Activated T-cell treated with anti-CD3 and anti-CD28 coated beads, Interleukin-2, amount 50 U/mL, for 24 hours (primary cell): ENCODE measurements around the gene ENO3.

Experiments used
- DNase-seq: peaks from one replicate; pipeline ENCODE4 v3.0.0-alpha.2; 2020
- H3K27ac Mint-ChIP-seq: 2 replicates; pipeline ENCODE4 v1.8.0; 2020; ENCODE audit warnings: mild to moderate bottlenecking, mixed read lengths
- H3K27me3 Mint-ChIP-seq: 2 replicates; pipeline ENCODE4 v1.8.0; 2020; ENCODE audit warnings: mixed read lengths
- H3K36me3 Mint-ChIP-seq: 2 replicates; pipeline ENCODE4 v1.8.0; 2020; ENCODE audit warnings: low read depth, mixed read lengths
- H3K4me1 Mint-ChIP-seq: 2 replicates; pipeline ENCODE4 v1.8.0; 2020; ENCODE audit warnings: low read depth, mixed read lengths
- H3K4me3 Mint-ChIP-seq: 2 replicates; pipeline ENCODE4 v1.8.0; 2020; ENCODE audit warnings: mild to moderate bottlenecking, moderate library complexity, mixed read lengths
- H3K9me3 Mint-ChIP-seq: 2 replicates; pipeline ENCODE4 v1.8.0; 2020; ENCODE audit warnings: mixed read lengths

ENO3 gene

DNA sequence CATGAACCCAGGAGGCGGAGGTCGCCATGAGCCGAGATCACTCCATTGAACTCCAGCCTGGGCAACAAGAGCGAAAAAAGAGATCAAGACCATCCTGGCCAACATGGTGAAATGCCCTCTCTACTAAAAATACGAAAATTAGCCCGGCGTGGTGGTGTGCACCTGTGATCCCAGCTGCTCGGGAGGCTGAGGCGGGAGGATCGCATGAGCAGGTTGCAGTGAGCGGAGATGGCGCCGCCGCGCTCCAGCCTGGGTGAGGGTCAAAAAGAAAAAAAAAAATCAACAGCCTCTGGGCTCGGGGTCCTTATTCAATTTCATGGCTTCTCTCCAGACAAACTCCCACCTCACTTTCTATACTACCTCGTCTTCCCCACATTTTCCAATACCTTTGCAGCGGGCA lies 22.0 kb upstream of the ENO3 start:
- Mint-ChIP-seq H3K9me3 (no peaks in the 10 kb centered on the region), H3K4me3 (no peak overlapping the region), H3K4me1 (peaks cover 8% of the 10 kb centered on the region), H3K27me3 (no peaks in the 10 kb centered on the region), H3K36me3 (peaks cover 25% of the 10 kb centered on the region), H3K27ac (no peak overlapping the region)
- no peak for DNase-seq

GRCh38 chr17:4931963-4932362 lies 19.0 kb upstream of the ENO3 start, which contains the start of gene GP1BA:
Gene GP1BA (plus strand): TSS chr17:4932277. CDS start chr17:4932605, 328 bp downstream.
- no peaks in the 10 kb centered on the region for H3K27me3 Mint-ChIP-seq
- H3K27ac Mint-ChIP-seq = no peak within 1 kb of the TSS
- H3K9me3 Mint-ChIP-seq = no peaks in the 10 kb centered on the region
- H3K4me3 Mint-ChIP-seq = no peak within 1 kb of the TSS
- no peak for DNase-seq
- H3K36me3 Mint-ChIP-seq = peaks cover 44% of the 10 kb centered on the region
- H3K4me1 Mint-ChIP-seq = peaks cover 21% of the 10 kb centered on the region

GRCh38 chr17:4932756-4933155 lies 18.2 kb upstream of the ENO3 start:
- peaks cover 50% of the 10 kb centered on the region for H3K36me3 Mint-ChIP-seq
- no peaks in the 10 kb centered on the region for H3K9me3 Mint-ChIP-seq
- DNase-seq = no peak
- peaks cover 21% of the 10 kb centered on the region for H3K4me1 Mint-ChIP-seq
- H3K27ac Mint-ChIP-seq = no peak overlapping the region
- no peaks in the 10 kb centered on the region for H3K27me3 Mint-ChIP-seq
- no peak overlapping the region for H3K4me3 Mint-ChIP-seq

GRCh38 chr17:4933646-4934045 lies 17.3 kb upstream of the ENO3 start:
- H3K36me3 Mint-ChIP-seq = peaks cover 54% of the 10 kb centered on the region
- no peak overlapping the region for H3K4me3 Mint-ChIP-seq
- peaks cover 29% of the 10 kb centered on the region for H3K4me1 Mint-ChIP-seq
- H3K9me3 Mint-ChIP-seq = no peaks in the 10 kb centered on the region
- no peak overlapping the region for H3K27ac Mint-ChIP-seq
- no peak for DNase-seq
- H3K27me3 Mint-ChIP-seq = no peaks in the 10 kb centered on the region

- DNase-seq = no peak
- Mint-ChIP-seq H3K4me1 (peaks cover 33% of the 10 kb centered on the region), H3K27ac (peak overlapping the region; percentile 38), H3K4me3 (no peak overlapping the region), H3K9me3 (no peaks in the 10 kb centered on the region), H3K27me3 (no peaks in the 10 kb centered on the region), H3K36me3 (peaks cover 53% of the 10 kb centered on the region)
These were observed 16.5 kb upstream of the ENO3 start for GRCh38 chr17:4934173-4934979.

DNA sequence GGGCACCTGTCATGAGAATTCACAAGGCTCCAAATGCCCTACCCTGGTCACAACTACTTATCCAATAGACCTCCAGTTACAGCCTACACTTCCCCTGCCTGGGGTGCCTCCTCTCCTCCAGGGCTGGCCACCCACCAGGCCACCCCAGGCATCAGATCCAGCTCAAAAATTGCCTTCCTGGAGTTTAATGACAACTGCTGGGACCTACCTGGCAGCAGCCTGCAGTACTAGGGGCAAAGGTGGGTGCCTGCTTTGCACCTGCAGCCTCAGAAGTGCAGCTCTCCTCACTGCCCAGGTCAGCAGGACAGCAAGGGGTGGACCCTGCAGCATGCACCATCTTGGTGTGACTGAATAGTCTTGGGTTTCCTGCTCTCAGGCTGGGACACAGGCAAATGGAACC lies 15.3 kb upstream of the ENO3 start:
- H3K27me3 Mint-ChIP-seq = no peaks in the 10 kb centered on the region

GRCh38 chr17:4936436-4936835 lies 14.5 kb upstream of the ENO3 start:
- peaks cover 37% of the 10 kb centered on the region for H3K4me1 Mint-ChIP-seq
- H3K4me3 Mint-ChIP-seq = no peak overlapping the region
- no peaks in the 10 kb centered on the region for H3K9me3 Mint-ChIP-seq

More for the DNA sequence above, 15.3 kb upstream of the ENO3 start:
- Mint-ChIP-seq H3K27ac (no peak overlapping the region), H3K9me3 (no peaks in the 10 kb centered on the region), H3K4me3 (no peak overlapping the region), H3K36me3 (peaks cover 62% of the 10 kb centered on the region), H3K4me1 (peaks cover 33% of the 10 kb centered on the region)
- DNase-seq = no peak

GRCh38 chr17:4937553-4937952 lies 13.4 kb upstream of the ENO3 start:
- H3K27me3 Mint-ChIP-seq = no peaks in the 10 kb centered on the region
- peaks cover 73% of the 10 kb centered on the region for H3K36me3 Mint-ChIP-seq
- peaks cover 48% of the 10 kb centered on the region for H3K4me1 Mint-ChIP-seq
- peak overlapping the region; percentile 98 for H3K27ac Mint-ChIP-seq
- DNase-seq = no peak
- no peaks in the 10 kb centered on the region for H3K9me3 Mint-ChIP-seq
- H3K4me3 Mint-ChIP-seq = peak overlapping the region; percentile 94

More at GRCh38 chr17:4936436-4936835, 14.5 kb upstream of the ENO3 start:
- Mint-ChIP-seq H3K36me3 (peaks cover 65% of the 10 kb centered on the region), H3K27me3 (no peaks in the 10 kb centered on the region), H3K27ac (peak overlapping the region; percentile 75)
- DNase-seq = no peak

DNA sequence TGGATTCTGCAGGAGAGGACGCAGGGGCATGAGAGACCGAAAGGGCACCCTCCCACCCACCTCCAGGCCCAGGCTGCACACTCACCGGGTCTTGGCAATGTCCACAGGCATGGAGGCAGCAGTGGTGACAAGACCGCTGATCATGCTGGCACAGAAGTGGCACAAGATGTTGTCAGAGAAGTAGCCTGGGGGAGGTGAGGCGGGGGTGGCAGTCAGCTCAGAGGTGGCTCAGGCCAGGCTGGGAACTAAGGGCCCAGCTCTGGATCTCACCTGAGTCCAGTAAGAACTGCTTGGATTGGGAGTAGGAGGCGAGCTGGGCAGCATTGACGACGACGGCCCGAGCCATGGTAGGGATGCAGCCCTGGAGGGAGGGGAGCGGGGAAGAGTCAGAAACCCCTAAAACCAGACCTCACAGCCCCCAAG lies 12.8 kb upstream of the ENO3 start:
- Mint-ChIP-seq H3K4me3 (peak overlapping the region; percentile 94), H3K36me3 (peaks cover 79% of the 10 kb centered on the region), H3K27me3 (no peaks in the 10 kb centered on the region), H3K27ac (peak overlapping the region; percentile 98), H3K4me1 (peaks cover 53% of the 10 kb centered on the region), H3K9me3 (no peaks in the 10 kb centered on the region)
- DNase-seq = no peak

- H3K9me3 Mint-ChIP-seq = no peaks in the 10 kb centered on the region
- no peak for DNase-seq
- peaks cover 87% of the 10 kb centered on the region for H3K36me3 Mint-ChIP-seq
- peak overlapping the region; percentile 98 for H3K27ac Mint-ChIP-seq
- H3K4me1 Mint-ChIP-seq = peaks cover 58% of the 10 kb centered on the region
- no peaks in the 10 kb centered on the region for H3K27me3 Mint-ChIP-seq
- H3K4me3 Mint-ChIP-seq = peak overlapping the region; percentile 94
These were observed 12.0 kb upstream of the ENO3 start for GRCh38 chr17:4938688-4939545.

- Mint-ChIP-seq H3K27ac (peak overlapping the region; percentile 98), H3K4me1 (peaks cover 58% of the 10 kb centered on the region), H3K36me3 (peaks cover 90% of the 10 kb centered on the region), H3K9me3 (no peaks in the 10 kb centered on the region), H3K27me3 (no peaks in the 10 kb centered on the region), H3K4me3 (peak overlapping the region; percentile 94)
- no peak for DNase-seq
These were observed 11.4 kb upstream of the ENO3 start for GRCh38 chr17:4939546-4939795.

- peak within 1 kb of the TSS; percentile 94 for H3K4me3 Mint-ChIP-seq
- peaks cover 60% of the 10 kb centered on the region for H3K4me1 Mint-ChIP-seq
- no peaks in the 10 kb centered on the region for H3K27me3 Mint-ChIP-seq
- H3K36me3 Mint-ChIP-seq = peaks cover 94% of the 10 kb centered on the region
- peak; percentile 97 for DNase-seq
- H3K27ac Mint-ChIP-seq = peak within 1 kb of the TSS; percentile 98
- H3K9me3 Mint-ChIP-seq = no peaks in the 10 kb centered on the region
These were observed 10.9 kb upstream of the ENO3 start, which contains the start of the genes RNF167 and SLC25A11 for GRCh38 chr17:4939796-4940554. Gene RNF167 (plus strand): TSS chr17:4940268. CDS start chr17:4940910, 642 bp downstream. Gene SLC25A11 (minus strand): TSS chr17:4940046. CDS start chr17:4939910, 136 bp downstream.

DNA sequence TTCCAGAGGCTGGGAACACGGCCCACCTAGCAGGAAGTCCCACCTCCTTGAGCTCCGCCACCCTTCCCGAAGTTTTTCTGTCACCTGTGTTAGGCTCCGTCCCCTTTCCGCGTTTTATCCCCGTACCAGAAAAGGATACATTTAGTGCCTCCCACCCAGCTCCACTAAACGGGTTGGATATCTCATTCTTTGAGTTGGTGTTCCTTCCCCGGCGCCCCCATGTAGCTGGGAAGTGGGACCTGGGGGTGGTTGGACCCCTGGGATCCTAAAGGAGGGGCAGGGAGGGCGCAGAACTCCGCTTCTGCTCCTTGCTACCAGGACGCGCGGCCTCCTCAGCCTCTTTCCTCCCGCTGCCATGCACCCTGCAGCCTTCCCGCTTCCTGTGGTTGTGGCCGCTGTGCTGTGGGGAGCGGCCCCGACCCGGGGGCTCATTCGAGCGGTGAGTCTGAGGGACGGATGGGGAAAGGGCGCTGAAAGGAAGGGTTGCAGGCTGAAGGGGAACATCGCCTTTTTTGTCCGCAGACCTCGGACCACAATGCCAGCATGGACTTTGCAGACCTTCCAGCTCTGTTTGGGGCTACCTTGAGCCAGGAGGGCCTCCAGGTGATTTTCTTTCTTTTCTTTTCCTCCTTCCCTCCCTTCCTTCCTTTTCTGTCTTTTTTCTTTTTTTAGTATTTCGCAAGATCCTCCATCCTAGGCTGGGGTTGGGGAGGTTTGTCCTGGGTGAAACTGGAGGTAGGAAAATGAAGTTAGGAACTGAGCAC lies 10.2 kb upstream of the ENO3 start:
- H3K27ac Mint-ChIP-seq = peak overlapping the region; percentile 98
- no peaks in the 10 kb centered on the region for H3K9me3 Mint-ChIP-seq
- peak; percentile 71 for DNase-seq
- H3K27me3 Mint-ChIP-seq = no peaks in the 10 kb centered on the region
- H3K4me3 Mint-ChIP-seq = peak overlapping the region; percentile 94
- peaks cover 96% of the 10 kb centered on the region for H3K36me3 Mint-ChIP-seq
- H3K4me1 Mint-ChIP-seq = peaks cover 66% of the 10 kb centered on the region

- H3K27ac Mint-ChIP-seq = peak overlapping the region; percentile 98
- H3K36me3 Mint-ChIP-seq = peaks cover 96% of the 10 kb centered on the region
- no peaks in the 10 kb centered on the region for H3K27me3 Mint-ChIP-seq
- peak overlapping the region; percentile 94 for H3K4me3 Mint-ChIP-seq
- peaks cover 66% of the 10 kb centered on the region for H3K4me1 Mint-ChIP-seq
- DNase-seq = no peak
- no peaks in the 10 kb centered on the region for H3K9me3 Mint-ChIP-seq
These were observed 9.7 kb upstream of the ENO3 start for GRCh38 chr17:4941319-4941610.
